ENCODE data around the gene KRTAP6-2. TPM values are rescaled to one million over a fixed set of nuclear protein-coding genes. Genes with fewer than 3 reads are reported as not detected.

Gene KRTAP6-2
- total and polyA plus RNA-seq, 2 experiments from 2014 or later = not detected

DNA sequence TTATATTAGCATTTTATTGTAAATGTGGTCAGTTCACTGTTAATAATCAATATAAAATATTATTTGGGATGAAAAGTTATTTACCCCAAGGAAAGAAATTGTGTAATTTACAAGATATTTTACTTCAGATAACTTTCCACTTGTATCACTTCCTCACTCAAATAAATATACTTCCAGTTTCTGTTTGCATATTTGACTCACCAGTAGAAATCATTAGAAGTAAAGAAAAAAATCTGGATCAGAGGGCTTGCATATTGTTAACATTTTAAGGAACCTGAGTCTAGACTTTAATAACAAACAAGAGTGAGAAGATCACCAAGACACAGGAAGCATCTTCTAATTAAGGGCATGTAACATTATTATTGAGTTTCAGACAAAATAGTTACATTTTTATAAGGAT is 21.4 kb upstream of the KRTAP6-2 start:
- Mint-ChIP-seq H3K4me1 (no peaks in the 10 kb centered on the region), H3K4me3 (no peak overlapping the region), H3K27ac (no peak overlapping the region), H3K36me3 (ENCODE audit: low read depth) (0 out of 3 replicates have a peak, but pooled peaks cover 5% of the 10 kb centered on the region), H3K9me3 (peaks cover 7% of the 10 kb centered on the region), H3K27me3 (ENCODE audit: insufficient read depth, low read depth, poor library complexity) (no peaks in the 10 kb centered on the region)
- Histone ChIP-seq H3K4me1 (ENCODE audit: insufficient read depth) (no peaks in the 10 kb centered on the region), H3K9me2 (ENCODE audit: insufficient read depth) (no peaks in the 10 kb centered on the region), H3K79me2 (replicated peaks; ENCODE audit: insufficient read depth) (no peaks in the 10 kb centered on the region), H2AFZ (no peak overlapping the region), H4K20me1 (replicated peaks; ENCODE audit: insufficient read depth) (no peaks in the 10 kb centered on the region), H3K36me3 (ENCODE audit: insufficient read depth) (no peaks in the 10 kb centered on the region), H3K27ac (ENCODE audit: low read depth) (no peak overlapping the region), H3F3A (replicated peaks; ENCODE audit: low read depth) (no peaks in the 10 kb centered on the region), H3K4me3 (no peak overlapping the region), H3K27me3 (ENCODE audit: insufficient read depth) (no peaks in the 10 kb centered on the region), H3K4me2 (no peak overlapping the region)
- ATAC-seq (no peak), DNase-seq (ENCODE audit: low spot score) (no peak)
- TF ChIP-seq ZNF331 (CRISPR knock-in tag; IDR thresholded peaks at IDR 0.05; ENCODE audit: low read depth) (no peak), STAT1 (IDR thresholded peaks at IDR 0.05; ENCODE audit: unreplicated experiment) (no peak), EZH2 (IDR thresholded peaks at IDR 0.05; ENCODE audit: low read depth, unreplicated experiment) (no peak), CREB1 (CRISPR knock-in tag; IDR thresholded peaks at IDR 0.05; ENCODE audit: low read depth) (no peak), EZH2phosphoT487 (IDR thresholded peaks at IDR 0.05; ENCODE audit: unreplicated experiment) (no peak), POLR2AphosphoS5 (IDR thresholded peaks at IDR 0.05; ENCODE audit: low read depth) (no peak), JUNB (IDR thresholded peaks at IDR 0.05; ENCODE audit: unreplicated experiment) (no peak), NANOG (IDR thresholded peaks at IDR 0.05; ENCODE audit: borderline replicate concordance) (no peak), ZNF114 (CRISPR knock-in tag; IDR thresholded peaks at IDR 0.05) (no peak)
- TF ChIP-seq, protein P1, sequence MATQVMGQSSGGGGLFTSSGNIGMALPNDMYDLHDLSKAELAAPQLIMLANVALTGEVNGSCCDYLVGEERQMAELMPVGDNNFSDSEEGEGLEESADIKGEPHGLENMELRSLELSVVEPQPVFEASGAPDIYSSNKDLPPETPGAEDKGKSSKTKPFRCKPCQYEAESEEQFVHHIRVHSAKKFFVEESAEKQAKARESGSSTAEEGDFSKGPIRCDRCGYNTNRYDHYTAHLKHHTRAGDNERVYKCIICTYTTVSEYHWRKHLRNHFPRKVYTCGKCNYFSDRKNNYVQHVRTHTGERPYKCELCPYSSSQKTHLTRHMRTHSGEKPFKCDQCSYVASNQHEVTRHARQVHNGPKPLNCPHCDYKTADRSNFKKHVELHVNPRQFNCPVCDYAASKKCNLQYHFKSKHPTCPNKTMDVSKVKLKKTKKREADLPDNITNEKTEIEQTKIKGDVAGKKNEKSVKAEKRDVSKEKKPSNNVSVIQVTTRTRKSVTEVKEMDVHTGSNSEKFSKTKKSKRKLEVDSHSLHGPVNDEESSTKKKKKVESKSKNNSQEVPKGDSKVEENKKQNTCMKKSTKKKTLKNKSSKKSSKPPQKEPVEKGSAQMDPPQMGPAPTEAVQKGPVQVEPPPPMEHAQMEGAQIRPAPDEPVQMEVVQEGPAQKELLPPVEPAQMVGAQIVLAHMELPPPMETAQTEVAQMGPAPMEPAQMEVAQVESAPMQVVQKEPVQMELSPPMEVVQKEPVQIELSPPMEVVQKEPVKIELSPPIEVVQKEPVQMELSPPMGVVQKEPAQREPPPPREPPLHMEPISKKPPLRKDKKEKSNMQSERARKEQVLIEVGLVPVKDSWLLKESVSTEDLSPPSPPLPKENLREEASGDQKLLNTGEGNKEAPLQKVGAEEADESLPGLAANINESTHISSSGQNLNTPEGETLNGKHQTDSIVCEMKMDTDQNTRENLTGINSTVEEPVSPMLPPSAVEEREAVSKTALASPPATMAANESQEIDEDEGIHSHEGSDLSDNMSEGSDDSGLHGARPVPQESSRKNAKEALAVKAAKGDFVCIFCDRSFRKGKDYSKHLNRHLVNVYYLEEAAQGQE (IDR thresholded peaks at IDR 0.05; ENCODE audit: unreplicated experiment) = no peak
- TF ChIP-seq, protein P2, sequence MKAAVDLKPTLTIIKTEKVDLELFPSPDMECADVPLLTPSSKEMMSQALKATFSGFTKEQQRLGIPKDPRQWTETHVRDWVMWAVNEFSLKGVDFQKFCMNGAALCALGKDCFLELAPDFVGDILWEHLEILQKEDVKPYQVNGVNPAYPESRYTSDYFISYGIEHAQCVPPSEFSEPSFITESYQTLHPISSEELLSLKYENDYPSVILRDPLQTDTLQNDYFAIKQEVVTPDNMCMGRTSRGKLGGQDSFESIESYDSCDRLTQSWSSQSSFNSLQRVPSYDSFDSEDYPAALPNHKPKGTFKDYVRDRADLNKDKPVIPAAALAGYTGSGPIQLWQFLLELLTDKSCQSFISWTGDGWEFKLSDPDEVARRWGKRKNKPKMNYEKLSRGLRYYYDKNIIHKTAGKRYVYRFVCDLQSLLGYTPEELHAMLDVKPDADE (IDR thresholded peaks at IDR 0.05) = no peak
- TF ChIP-seq, protein P3, sequence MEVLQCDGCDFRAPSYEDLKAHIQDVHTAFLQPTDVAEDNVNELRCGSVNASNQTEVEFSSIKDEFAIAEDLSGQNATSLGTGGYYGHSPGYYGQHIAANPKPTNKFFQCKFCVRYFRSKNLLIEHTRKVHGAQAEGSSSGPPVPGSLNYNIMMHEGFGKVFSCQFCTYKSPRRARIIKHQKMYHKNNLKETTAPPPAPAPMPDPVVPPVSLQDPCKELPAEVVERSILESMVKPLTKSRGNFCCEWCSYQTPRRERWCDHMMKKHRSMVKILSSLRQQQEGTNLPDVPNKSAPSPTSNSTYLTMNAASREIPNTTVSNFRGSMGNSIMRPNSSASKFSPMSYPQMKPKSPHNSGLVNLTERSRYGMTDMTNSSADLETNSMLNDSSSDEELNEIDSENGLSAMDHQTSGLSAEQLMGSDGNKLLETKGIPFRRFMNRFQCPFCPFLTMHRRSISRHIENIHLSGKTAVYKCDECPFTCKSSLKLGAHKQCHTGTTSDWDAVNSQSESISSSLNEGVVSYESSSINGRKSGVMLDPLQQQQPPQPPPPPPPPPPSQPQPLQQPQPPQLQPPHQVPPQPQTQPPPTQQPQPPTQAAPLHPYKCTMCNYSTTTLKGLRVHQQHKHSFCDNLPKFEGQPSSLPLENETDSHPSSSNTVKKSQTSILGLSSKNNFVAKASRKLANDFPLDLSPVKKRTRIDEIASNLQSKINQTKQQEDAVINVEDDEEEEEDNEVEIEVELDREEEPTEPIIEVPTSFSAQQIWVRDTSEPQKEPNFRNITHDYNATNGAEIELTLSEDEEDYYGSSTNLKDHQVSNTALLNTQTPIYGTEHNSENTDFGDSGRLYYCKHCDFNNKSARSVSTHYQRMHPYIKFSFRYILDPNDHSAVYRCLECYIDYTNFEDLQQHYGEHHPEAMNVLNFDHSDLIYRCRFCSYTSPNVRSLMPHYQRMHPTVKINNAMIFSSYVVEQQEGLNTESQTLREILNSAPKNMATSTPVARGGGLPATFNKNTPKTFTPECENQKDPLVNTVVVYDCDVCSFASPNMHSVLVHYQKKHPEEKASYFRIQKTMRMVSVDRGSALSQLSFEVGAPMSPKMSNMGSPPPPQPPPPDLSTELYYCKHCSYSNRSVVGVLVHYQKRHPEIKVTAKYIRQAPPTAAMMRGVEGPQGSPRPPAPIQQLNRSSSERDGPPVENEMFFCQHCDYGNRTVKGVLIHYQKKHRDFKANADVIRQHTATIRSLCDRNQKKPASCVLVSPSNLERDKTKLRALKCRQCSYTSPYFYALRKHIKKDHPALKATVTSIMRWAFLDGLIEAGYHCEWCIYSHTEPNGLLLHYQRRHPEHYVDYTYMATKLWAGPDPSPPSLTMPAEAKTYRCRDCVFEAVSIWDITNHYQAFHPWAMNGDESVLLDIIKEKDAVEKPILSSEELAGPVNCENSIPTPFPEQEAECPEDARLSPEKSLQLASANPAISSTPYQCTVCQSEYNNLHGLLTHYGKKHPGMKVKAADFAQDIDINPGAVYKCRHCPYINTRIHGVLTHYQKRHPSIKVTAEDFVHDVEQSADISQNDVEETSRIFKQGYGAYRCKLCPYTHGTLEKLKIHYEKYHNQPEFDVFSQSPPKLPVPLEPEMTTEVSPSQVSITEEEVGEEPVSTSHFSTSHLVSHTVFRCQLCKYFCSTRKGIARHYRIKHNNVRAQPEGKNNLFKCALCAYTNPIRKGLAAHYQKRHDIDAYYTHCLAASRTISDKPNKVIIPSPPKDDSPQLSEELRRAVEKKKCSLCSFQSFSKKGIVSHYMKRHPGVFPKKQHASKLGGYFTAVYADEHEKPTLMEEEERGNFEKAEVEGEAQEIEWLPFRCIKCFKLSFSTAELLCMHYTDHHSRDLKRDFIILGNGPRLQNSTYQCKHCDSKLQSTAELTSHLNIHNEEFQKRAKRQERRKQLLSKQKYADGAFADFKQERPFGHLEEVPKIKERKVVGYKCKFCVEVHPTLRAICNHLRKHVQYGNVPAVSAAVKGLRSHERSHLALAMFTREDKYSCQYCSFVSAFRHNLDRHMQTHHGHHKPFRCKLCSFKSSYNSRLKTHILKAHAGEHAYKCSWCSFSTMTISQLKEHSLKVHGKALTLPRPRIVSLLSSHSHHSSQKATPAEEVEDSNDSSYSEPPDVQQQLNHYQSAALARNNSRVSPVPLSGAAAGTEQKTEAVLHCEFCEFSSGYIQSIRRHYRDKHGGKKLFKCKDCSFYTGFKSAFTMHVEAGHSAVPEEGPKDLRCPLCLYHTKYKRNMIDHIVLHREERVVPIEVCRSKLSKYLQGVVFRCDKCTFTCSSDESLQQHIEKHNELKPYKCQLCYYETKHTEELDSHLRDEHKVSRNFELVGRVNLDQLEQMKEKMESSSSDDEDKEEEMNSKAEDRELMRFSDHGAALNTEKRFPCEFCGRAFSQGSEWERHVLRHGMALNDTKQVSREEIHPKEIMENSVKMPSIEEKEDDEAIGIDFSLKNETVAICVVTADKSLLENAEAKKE (CRISPR knock-in tag; IDR thresholded peaks at IDR 0.05) = no peak
- TF ChIP-seq, protein P4, sequence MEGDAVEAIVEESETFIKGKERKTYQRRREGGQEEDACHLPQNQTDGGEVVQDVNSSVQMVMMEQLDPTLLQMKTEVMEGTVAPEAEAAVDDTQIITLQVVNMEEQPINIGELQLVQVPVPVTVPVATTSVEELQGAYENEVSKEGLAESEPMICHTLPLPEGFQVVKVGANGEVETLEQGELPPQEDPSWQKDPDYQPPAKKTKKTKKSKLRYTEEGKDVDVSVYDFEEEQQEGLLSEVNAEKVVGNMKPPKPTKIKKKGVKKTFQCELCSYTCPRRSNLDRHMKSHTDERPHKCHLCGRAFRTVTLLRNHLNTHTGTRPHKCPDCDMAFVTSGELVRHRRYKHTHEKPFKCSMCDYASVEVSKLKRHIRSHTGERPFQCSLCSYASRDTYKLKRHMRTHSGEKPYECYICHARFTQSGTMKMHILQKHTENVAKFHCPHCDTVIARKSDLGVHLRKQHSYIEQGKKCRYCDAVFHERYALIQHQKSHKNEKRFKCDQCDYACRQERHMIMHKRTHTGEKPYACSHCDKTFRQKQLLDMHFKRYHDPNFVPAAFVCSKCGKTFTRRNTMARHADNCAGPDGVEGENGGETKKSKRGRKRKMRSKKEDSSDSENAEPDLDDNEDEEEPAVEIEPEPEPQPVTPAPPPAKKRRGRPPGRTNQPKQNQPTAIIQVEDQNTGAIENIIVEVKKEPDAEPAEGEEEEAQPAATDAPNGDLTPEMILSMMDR (conservative IDR thresholded peaks at IDR 0.05; ENCODE audit: low read depth in 2 of 2) = no peak

All from GM23338 (cell line).